Hypothalamus (tissue), 51 donors: ENCODE measurements around the gene TARBP1.
"Not testable (repeated sequence)": the region's sequence is repeated elsewhere in the genome, so short reads cannot be mapped to it uniquely, and the experiment has no call there.

Experiments used
- DNase-seq, 51 donors: peaks; one replicate each; lab custom pipeline; 2025; lab: John Stamatoyannopoulos, UW

Gene TARBP1

DNA sequence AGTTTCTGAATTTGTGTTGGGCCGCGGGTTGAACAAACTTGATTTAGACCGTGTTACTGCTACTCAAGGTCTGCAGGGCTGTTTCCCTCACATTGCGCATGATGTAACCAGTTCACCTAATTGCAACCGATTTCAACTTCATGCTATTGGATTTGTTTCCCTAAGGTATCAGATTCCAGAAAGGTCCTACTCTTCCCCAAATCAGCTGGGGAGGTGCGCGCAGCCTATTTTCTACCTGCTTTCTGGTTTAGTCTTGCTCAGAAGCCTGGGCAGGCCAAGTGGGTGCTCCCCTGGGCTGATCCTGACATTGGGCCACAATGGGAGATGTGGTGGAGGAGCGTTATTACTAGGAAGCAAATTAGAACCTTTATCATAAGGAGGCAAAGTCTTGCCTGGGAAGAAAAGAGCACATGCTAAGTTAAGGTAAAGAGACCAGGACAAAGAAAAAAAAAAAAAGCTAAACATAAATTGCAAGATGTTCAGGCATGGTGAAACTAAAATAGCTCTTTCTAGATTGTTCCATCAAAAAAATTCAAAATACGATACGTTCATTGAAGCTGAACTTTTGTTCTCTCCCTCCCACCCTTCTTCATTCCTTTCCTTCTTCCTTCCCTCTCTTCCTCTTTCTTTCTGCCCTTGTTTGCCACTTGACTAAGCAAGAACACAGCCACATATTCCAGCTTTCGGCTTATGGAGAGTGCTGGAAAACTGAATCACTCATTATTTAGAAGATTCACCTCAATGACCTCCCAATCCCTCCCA lies 28.8 kb upstream of the TARBP1 start:
- DNase-seq = no peak

DNA sequence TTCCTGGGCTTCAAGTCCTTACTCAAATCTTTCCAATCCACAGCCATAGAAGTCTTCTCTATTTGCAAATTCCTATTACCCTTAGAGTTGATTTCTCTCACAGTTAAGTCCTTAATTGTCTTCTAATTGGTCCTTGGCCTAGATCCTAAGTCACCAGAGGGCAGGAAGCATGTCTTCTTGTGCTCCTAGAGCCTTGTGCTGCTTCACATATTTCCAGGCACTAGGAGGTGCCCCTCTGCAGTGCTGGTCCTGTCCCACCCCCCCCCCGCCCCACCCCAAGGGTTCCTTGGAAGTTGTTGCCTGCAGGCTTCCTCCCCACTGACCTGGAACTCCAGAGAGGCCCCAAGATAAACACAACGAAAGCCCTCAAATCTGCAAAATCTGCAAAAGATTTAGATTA lies 28.1 kb upstream of the TARBP1 start:
- DNase-seq = no peak

DNA sequence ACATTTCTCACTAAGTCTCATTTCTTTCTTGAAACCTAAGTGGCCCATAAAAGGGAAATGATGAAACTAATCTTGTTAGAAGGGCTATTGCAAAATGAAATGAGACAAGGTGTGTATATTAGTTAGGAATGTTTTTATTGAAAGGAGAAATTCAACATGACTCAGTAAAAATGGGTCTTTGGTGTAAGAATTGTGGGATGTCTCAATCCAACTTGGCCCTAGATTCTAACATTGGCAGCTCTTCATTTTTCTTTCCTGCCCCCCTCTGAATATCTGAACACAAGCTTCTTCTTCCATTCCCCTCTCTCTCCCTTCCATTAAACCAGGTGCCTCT lies 26.8 kb upstream of the TARBP1 start:
- DNase-seq = no peak

DNA sequence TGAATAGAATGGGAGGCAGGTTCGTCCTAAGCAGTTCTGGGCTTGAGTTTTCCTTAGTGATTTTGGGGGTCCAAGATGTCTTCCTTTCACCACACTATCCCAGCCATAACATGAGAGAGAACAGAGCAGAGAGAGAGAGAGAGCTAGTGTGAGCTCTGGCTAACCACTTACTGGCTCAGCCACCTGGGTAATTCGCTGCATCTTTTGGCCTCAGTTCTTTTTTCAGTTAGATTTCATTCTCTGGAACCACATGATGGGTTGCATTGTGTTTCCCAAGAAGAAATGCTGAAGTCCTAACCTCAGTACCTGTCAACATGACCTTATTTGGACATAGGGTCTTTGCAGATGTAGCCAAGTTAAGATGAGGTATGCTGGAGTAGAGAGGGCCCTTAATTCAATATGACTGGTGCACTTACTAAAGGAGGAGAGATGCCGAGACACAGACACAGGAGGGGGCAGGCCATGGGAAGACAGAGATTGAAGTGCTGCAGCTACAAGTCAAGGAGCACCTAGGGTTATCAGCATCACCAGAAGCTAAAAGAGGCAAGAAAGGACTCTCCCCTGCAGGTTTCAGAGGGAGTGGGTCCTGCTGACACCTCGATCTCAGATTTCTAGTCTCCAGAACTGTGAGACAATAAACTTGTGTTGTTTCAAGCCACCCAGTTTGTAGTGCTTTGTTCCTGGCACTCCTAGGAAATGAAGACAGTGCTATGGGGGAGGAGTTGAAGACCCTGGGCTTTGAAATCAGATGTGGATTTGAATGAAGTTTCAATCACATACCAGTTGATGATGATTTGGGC lies 26.2 kb upstream of the TARBP1 start:
- no peak for DNase-seq

DNA sequence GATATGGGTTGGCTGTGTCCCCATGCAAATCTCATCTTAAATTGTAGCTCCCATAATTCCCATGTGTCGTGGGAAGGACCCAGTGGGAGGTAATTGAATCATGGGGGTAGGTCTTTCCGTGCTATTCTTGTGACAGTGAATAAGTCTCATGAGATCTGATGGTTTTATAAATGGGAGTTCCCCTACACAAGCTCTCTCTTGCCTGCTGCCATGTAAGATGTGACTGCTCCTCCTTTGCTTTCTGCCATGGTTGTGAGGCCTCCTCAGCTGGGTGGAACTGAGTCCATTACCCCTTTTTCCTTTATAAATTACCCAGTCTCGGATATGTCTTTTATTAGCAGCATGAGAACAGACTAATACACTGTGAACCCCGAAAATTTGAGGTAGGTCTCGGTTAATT lies 25.3 kb upstream of the TARBP1 start:
- not testable (repeated sequence) for DNase-seq

DNA sequence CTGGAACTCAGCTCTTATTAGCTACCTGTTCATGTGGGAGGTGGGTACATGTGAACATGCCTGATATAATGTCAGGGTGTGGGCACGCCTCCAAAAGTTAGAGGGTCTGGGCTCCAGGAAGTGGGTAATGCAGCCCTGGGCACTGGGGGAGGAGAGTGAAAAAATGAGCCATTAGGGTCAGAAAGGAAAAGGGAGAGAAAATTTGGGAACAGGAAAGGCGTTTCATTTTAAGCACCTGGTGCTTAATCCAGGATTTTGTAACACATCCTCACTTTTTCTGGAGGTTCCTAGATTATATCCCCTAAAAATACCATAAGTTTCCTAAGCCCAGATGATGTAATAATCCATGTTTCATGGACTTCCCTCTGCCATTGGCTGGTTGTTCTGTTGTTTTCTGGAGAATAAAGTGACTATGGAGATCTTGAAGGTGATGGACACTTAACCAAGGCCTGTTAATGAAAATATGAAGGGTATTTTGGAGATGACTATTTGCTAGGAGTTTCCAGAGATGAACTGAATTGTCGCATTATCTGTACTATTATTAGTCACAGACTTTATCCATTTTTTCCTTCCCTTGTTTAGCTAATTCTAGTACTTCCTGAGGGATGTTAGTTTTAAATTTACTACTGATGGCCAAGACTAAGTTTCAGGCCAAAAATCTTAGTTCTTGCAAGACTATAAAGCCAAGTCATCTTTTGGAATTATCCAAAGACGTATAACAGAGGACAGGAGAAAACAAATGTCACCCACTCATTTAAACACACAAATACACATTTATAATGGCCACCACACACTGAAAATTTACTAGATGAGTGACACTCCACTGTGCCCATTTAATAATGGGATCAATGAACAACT lies 24.4 kb upstream of the TARBP1 start:
- DNase-seq = no peak

DNA sequence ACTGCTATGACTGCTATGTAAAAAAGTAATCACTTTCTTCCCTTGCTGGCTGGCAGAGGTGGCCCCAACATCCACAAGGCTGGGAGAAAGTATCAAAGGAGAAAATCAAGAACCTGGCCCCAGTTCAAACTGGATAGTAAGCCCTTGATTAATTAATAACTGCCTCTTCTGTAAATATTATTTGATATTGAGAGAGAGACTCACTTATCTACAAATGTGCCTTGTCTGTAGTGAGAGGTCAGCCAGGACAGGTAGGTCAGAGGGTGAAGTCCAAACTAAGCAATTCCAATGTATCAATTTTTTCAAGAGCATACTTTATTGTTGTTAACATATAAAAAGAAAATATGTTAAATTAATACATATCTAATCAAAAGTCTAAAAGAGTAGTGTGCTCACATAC lies 23.8 kb upstream of the TARBP1 start:
- no peak for DNase-seq

DNA sequence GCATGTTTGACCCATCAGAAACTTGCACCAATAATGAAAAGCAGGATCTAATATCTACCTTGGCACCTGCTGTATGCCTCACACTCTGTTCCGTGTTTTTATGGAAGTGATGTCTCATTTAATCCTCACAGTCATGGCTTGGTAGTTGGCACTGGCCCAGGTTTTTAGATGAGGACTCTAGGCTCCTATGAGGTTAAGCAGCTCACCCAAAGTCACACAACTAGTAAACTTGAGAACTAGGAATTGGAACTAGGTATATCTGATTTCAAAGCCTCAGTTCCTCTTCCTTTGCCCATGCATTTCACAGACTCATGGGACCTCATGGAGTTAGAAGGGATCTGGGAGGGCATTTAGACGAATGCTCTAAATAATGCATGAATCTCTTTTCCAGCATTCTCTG lies 21.3 kb upstream of the TARBP1 start:
- DNase-seq = no peak

DNA sequence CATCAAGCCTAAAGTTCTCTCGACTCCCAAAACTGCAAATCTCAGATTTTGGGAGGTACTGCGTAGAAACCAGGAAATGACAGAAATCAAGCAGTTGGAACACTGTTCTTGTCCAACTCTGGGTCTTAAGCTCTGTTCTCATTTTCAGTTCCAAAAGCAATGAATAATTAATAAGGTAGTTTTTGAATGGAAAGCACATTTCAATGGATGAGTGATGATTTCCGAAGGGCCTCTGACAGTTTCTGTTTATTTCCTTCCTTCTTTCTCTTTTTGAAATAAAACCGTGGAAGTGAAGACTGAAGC lies 20.9 kb upstream of the TARBP1 start:
- no peak for DNase-seq

DNA sequence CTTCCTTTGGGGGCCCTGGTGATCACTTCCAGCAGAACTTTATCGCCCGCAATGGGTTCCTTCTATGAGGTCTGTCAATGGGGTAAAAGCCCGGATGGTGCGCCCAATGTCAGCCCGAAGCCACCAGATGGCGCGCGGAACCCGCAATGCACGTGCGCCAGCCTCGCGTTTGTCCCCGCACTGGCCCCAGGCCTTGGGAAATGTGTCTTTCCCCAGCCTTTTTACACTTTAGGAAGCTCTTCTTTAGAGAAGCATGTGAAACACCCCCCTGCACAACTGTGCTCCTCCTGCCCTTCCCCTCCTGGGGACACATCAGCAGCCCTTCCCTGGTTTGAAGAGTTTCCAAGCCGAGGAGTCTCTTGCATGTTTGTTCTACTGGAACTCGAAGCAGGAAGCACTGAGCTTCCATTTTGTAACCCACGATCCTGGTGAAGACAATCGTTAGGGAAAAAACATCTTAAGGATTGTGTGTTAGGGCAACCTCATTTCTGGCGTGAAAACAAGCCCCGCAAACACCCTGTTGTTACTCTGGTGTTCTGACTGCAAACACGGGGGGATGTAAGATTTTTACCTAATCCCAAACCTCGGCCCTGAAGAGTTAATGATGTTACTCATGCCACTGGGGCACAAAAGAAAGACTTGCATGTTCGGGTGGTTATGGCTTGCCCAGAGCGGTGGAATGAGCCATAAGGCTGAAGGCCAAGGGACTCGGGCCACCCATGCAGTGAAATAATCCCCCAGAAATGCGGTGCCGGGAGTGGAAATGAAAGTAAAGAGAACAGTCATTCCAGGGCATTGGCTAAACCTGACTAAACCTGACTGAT lies 20.4 kb upstream of the TARBP1 start:
- DNase-seq = peak; percentile 54 to 96 (median 86)

DNA sequence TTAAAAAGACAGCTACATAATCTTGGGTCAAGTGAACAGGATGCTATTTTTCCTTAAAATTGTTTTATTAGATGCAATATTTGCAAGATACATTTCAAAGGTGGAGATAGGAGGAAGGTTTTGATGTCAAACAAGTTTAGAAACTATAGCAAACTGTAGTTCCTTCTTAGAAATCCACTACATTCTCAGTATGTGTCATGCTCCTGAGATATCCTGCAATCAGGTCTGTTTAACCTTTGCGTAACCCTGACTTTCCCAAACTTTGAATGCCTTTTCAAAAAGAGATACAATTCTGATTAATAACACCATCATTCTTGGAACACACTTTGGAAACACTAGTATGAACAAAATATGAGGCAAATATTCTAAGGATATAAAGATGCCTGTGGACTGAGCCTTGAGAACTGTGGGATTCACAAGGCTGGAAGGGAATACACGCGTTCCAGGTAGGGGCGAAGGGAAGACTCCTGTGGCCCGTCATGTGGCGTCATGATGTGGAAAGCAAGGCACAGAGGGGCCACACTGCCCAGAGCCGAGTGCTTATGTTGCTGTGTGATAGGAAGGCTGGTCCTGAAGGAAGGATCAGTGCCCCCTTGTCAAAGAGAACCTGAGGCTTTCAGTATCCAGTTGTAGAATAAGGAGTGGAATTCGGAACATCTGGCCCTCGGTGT lies 19.6 kb upstream of the TARBP1 start:
- peak in 1 of 51 donors; percentile 45 for DNase-seq

DNA sequence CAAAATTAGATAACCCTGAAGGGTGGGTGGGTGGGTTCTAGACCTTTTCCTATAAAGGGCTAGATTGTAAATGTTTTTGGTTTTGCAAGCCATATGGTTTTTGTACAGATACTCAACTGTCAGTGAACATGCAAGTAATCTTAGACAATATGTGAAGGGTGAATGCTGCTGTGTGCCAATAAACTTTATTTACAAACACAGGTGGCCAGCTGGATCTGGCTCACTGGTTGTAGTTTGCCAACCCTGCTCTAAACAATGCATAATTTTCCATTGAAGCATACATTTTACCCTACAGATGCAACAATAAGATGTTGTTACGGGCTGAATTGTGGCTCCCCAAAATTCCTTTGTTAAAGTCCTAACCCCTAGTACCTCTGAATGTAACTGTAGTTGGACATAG lies 18.6 kb upstream of the TARBP1 start:
- no peak for DNase-seq

DNA sequence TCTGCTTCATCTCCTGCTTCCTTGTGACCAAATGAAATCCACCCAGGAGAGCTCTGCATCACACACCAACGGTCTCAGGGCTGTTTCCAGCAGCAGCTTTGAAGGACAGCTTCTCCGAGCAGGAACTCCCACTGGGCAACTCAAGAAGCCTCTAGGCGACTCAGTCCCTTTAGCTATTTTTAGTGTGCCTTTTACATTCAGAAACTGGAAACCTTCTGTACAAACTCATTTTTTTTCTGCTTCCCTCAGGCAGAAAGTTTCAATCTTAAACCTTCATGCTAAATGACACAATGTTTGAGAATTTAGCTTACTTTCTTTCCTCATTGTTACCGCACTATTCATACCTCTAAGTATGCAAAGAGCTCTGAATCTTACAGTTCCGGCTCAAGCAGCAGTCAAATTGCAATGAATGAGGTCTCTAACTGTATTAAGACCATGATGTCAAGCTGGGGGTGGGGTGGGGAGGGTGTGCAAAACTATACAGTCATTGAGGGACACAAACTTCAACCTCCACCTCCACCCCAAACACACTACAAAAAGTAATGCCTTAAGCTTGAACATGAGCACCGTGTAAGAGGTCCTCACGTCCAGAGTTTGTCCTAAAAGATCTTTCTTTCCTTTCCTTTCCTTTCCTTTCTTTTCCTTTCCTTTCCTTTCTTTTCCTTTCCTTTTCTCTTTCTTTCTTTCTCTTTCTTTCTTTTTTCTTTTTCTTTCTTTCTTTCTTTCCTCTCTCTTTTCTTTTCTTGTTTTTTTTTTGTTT lies 16.4 kb upstream of the TARBP1 start:
- DNase-seq = no peak

DNA sequence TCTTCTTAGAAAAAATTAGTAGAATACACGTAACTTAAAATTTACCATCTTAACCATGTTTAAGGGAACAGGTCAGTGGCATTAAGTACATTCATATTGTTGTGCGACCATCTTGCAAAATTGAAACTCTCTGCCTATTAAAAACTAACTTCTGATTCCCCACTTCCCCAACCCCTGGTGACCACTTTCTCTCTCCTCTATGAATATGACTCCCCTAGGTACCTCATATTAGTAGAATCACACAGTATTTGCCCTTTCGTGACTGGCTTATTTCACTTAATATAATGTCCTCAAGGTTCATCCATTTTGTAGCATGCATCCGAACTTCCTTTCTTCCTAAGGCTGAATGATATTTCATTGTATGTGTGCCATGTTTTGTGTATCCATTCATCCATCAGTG lies 15.1 kb upstream of the TARBP1 start:
- DNase-seq = no peak

DNA sequence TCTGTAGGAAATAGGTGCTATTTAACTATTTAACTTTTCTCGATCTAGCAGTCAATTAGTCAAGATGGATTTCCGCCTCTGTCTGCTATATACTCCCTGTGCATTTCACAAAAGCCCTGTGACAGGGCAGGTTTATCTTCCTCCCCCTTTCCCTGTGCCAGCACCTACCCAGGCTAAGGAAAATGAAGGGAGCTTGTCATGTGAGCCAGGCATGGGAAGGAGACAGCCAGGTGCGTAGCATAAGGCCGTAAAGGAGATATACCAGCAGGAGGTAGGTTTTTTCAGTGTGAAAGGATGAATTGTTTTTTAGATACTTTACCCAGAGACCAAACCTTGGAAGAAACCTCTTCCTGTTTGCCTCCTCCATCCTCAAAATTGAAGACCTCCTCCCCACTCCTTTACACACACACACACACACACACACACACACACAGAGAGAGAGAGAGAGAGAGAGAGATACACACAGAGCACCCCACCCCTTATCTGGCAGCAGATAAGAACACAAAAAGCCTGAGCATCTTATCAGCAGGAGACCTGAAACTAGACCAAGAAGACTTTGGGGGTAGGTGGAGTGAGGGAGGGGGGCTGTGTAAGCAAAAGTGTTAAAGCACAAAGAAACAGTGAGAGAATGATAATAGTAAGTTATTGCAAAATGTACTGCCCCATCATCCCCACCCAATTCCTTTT lies 12.0 kb upstream of the TARBP1 start:
- no peak for DNase-seq

DNA sequence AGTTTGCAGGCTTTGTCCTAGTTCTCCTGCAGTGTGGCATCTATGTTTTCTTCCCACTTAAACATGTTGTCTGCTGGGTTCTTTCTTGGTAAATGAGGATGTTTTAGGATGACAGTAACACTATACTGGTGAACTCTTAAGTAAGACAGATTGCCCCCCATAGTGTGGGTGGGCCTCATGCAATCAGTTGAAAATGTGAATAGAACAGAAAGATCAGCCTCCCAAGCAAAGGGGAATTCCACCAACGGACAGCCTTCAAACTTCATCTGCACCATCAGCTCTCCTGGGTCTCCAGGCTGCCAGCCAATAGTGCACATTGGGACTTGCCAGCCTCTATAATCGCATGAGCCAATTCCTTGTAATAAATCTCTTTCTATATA lies 10.7 kb upstream of the TARBP1 start:
- DNase-seq = no peak

DNA sequence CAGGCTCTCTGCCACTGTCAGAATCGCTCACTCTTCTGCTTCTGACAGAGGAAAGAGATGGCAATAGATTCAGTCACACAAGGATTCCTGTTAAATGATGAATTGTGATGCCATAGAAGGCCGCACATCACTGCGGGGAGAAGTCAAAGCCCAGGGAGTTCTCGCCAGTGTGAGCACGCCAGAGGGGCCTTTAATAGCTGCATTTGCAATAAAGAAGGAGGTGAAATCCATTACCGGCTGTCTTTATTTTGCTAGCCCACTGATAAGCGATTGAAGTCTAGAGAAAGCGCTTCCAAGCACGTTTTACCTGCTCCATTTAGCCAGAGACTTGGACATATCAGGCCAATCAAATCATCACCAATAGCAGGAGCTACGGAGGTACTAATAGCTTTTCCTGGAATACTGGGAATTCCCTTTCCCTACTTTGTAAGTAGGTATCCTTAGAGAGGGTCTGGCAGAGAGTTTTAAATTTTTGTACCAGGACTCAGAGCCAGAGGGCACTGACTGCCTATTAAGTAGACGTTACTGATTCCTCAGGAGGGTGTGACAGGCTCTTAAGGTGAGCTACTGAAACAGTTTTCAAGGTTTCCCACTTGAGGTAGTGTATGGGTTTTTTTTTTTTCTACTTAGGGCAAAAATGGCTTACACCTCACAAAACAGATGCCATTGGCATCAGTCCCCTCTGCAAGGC lies 10.2 kb upstream of the TARBP1 start:
- no peak for DNase-seq
